HCT116 (cell line): ENCODE measurements around the gene UCN2. TPM values are rescaled to one million over a fixed set of nuclear protein-coding genes. Genes with fewer than 3 reads are reported as not detected.

Experiments used
- ATAC-seq: fragments of 200-7000 bp; cut with Tn5 transposase; 2 replicates; pipeline ENCODE4 v1.9.1; 2020; ENCODE audit warnings: mild to moderate bottlenecking, moderate library complexity
- BruUV-seq: library from RNA; stranded (reverse); fragments of 400-500 nt; replicated peaks from 2 replicates; lab custom pipeline; 2021; lab: Mats Ljungman, UMichigan
- CTCF ChIA-PET: fragments of 300-600 bp; sonication (Branson Sonifier 250); formaldehyde crosslinking; loops from one replicate; lab custom pipeline; 2021; ENCODE audit warnings: antibody characterized with exemption; lab: Charles Lee
- POLR2A ChIA-PET: fragments of 300-600, 350-600 bp; sonication (Branson Sonifier 250); formaldehyde crosslinking; loops from one replicate; lab custom pipeline; 2021; ENCODE audit warnings: antibody characterized with exemption; lab: Charles Lee
- RAD21 ChIA-PET, 2 experiments: fragments of 300-600 bp; sonication (Branson Sonifier 250); formaldehyde crosslinking; loops; one replicate each; lab custom pipeline; 2023; ENCODE audit warnings: low total read pairs in 2 of 2; ENCODE audit not compliant: uncharacterized antibody in 2 of 2, unreplicated experiment in 2 of 2, low non-redundant PET in 1 of 2; lab: Charles Lee
- DNase-seq: peaks from one replicate; pipeline ENCODE4 v3.0.0-alpha.2; 2010; ENCODE audit warnings: low read depth, low spot score
- H2AFZ ChIP-seq: fragments of 200-600 bp; shearing (Covaris generic), sonication (generic); 2 replicates; pipeline ENCODE4 v1.6.1; 2017; ENCODE audit warnings: low read depth, mixed run types, mixed read lengths, antibody characterized with exemption, low read length; ENCODE audit not compliant: poor library complexity, severe bottlenecking
- H3K27ac ChIP-seq: 2 replicates; pipeline ENCODE4 v1.5.1; 2012; ENCODE audit warnings: low read depth, low read length
- H3K27me3 ChIP-seq: fragments of 200-600 bp; sonication (generic); 2 replicates; pipeline ENCODE4 v1.6.1; 2016; ENCODE audit warnings: mixed run types, low read length, mixed read lengths; ENCODE audit not compliant: insufficient read depth
- H3K36me3 ChIP-seq, 2 experiments: fragments of 200-500 bp in 1 of 2; fragments of 200-600 bp in 1 of 2; sonication (Bioruptor generic) in 1 of 2; sonication (generic) in 1 of 2; 2 replicates each; pipeline versions ENCODE4 v1.5.1 to v1.6.1; 2014 to 2016; ENCODE audit warnings: low read length in 2 of 2, inconsistent platforms in 1 of 2, mixed read lengths in 1 of 2, mixed run types in 1 of 2; ENCODE audit not compliant: insufficient read depth in 2 of 2, control insufficient read depth in 1 of 2
- H3K4me1 ChIP-seq, 2 experiments: fragments of 200-600 bp in 1 of 2; sonication (generic) in 1 of 2; 2 replicates each; pipeline versions ENCODE4 v1.5.1 to v1.6.1; 2012 to 2017; ENCODE audit warnings: low read length in 2 of 2, inconsistent platforms in 1 of 2, mild to moderate bottlenecking in 1 of 2, mixed read lengths in 1 of 2, mixed run types in 1 of 2, moderate library complexity in 1 of 2; ENCODE audit not compliant: insufficient read depth in 2 of 2, control insufficient read depth in 1 of 2
- H3K4me2 ChIP-seq: fragments of 200-600 bp; sonication (generic); 2 replicates; pipeline ENCODE4 v1.6.1; 2017; ENCODE audit warnings: mixed run types, low read length, mixed read lengths
- H3K4me3 ChIP-seq, 2 experiments: fragments of 200-600 bp in 1 of 2; sonication (generic) in 1 of 2; replicated peaks in 1 of 2; 2 replicates each; pipeline ENCODE4 v1.5.1; 2011 to 2016; ENCODE audit warnings: low read length in 2 of 2, control low read depth in 1 of 2, low read depth in 1 of 2, mild to moderate bottlenecking in 1 of 2, mixed read lengths in 1 of 2, mixed run types in 1 of 2
- H3K79me2 ChIP-seq: fragments of 200-600 bp; sonication (generic); 2 replicates; pipeline ENCODE4 v1.6.1; 2017; ENCODE audit warnings: mild to moderate bottlenecking, mixed run types, low read length, moderate library complexity, mixed read lengths; ENCODE audit not compliant: insufficient read depth
- H3K9ac ChIP-seq: fragments of 200-600 bp; sonication (generic); 2 replicates; pipeline ENCODE4 v1.6.1; 2016; ENCODE audit warnings: low read length, mixed read lengths
- H3K9me2 ChIP-seq: fragments of 200-600 bp; sonication (generic), shearing (Covaris generic); 2 replicates; pipeline ENCODE4 v1.6.1; 2017; ENCODE audit warnings: mixed run types, mild to moderate bottlenecking, moderate library complexity; ENCODE audit not compliant: insufficient read depth
- H3K9me3 ChIP-seq, 2 experiments: fragments of 200-500 bp in 1 of 2; fragments of 200-600 bp in 1 of 2; sonication (Bioruptor generic) in 1 of 2; sonication (generic) in 1 of 2; 2 replicates each; pipeline ENCODE4 v1.6.1; 2014 to 2017; ENCODE audit warnings: low read length in 2 of 2, mixed read lengths in 2 of 2, inconsistent platforms in 1 of 2, low read depth in 1 of 2, mild to moderate bottlenecking in 1 of 2, mixed run types in 1 of 2, moderate library complexity in 1 of 2; ENCODE audit not compliant: control insufficient read depth in 1 of 2, insufficient read depth in 1 of 2
- H4K20me1 ChIP-seq: fragments of 200-600 bp; sonication (generic), shearing (Covaris generic); 2 replicates; pipeline ENCODE4 v1.6.1; 2017; ENCODE audit warnings: mixed run types, mild to moderate bottlenecking, moderate library complexity; ENCODE audit not compliant: insufficient read depth
- CBX3 ChIP-seq: IDR thresholded peaks from 2 replicates; pipeline ENCODE4 v1.6.1; 2012; ENCODE audit warnings: low read depth
- CEBPB ChIP-seq: IDR thresholded peaks from 2 replicates; pipeline ENCODE4 v1.6.1; 2012; ENCODE audit warnings: low read depth
- ELF1 ChIP-seq: IDR thresholded peaks from 2 replicates; pipeline ENCODE4 v1.6.1; 2012; ENCODE audit warnings: low read depth, borderline replicate concordance
- EZH2phosphoT487 ChIP-seq: fragments of 200-600 bp; IDR thresholded peaks from 2 replicates; pipeline ENCODE4 v1.6.1; 2018; ENCODE audit warnings: antibody characterized with exemption, borderline replicate concordance
- JUND ChIP-seq: IDR thresholded peaks from 2 replicates; pipeline ENCODE4 v1.6.1; 2012
- MAX ChIP-seq: IDR thresholded peaks from 2 replicates; pipeline ENCODE4 v1.6.1; 2012
- SIN3A ChIP-seq: IDR thresholded peaks from 2 replicates; pipeline ENCODE4 v1.6.1; 2012; ENCODE audit warnings: low read depth
- SP1 ChIP-seq: IDR thresholded peaks from 2 replicates; pipeline ENCODE4 v1.6.1; 2012; ENCODE audit warnings: low read depth
- SRF ChIP-seq: IDR thresholded peaks from 2 replicates; pipeline ENCODE4 v1.6.1; 2012; ENCODE audit warnings: low read depth
- YY1 ChIP-seq: IDR thresholded peaks from 2 replicates; pipeline ENCODE4 v1.6.1; 2011; ENCODE audit warnings: low read length, low read depth, moderate library complexity, mild to moderate bottlenecking; ENCODE audit not compliant: insufficient replicate concordance; ENCODE audit errors: extremely low read depth
- ZFX ChIP-seq: fragments of 450-650 bp; IDR thresholded peaks from 2 replicates; pipeline ENCODE4 v1.6.1; 2017
- ZNF274 ChIP-seq: fragments of 200-500 bp; sonication (Bioruptor generic); IDR thresholded peaks from 2 replicates; pipeline ENCODE4 v1.6.1; 2014; ENCODE audit warnings: mild to moderate bottlenecking, low read depth, low read length, inconsistent platforms
- intact Hi-C: fragments of 100-400 bp; cut with micrococcal nuclease; formaldehyde crosslinking; loops from 2 replicates; pipeline ENCODE4 v1.10.0; 2022
- total RNA-seq: library from RNA; stranded (reverse); gene quantifications from one replicate; pipeline ENCODE4 v1.2.1, GENCODE V29; 2021; ENCODE audit not compliant: unreplicated experiment
- TF ChIP-seq, protein P1 (sequence below): IDR thresholded peaks from 2 replicates; pipeline ENCODE4 v1.6.1; 2011; ENCODE audit warnings: mild to moderate bottlenecking, low read length, moderate library complexity; ENCODE audit not compliant: insufficient replicate concordance; ENCODE audit errors: extremely low read depth

Gene UCN2
- total RNA-seq, 1 experiment from 2014 or later, result 1.5 TPM

GRCh38 chr3:48567090-48567489, 3.5 kb upstream of the UCN2 start:
- DNase-seq (no peak), ATAC-seq (no peak)
- intact Hi-C loops, result no loop called here
- Histone ChIP-seq H4K20me1 (no peaks in the 10 kb centered on the region), H3K36me3 (no peaks in the 10 kb centered on the region), H3K9ac (no peak overlapping the region), H3K4me3 (no peak overlapping the region), H3K79me2 (no peaks in the 10 kb centered on the region), H3K4me2 (no peak overlapping the region), H3K9me2 (no peaks in the 10 kb centered on the region), H3K9me3 (no peaks in the 10 kb centered on the region), H2AFZ (no peak overlapping the region), H3K27ac (no peak overlapping the region; the same call in 1 of the 2 replicates), H3K4me1 (peaks cover 35 to 51% of the 10 kb centered on the region in 2 experiments), H3K27me3 (no peaks in the 10 kb centered on the region)
- POLR2A ChIA-PET, result interaction anchor here (0.7 kb wide), 1 partner anchor 100 kb away, joined by 8 read pairs; no protein-coding TSS in a partner anchor
- BruUV-seq, result no TSS peak
- RAD21 ChIA-PET, result no interaction called here
- TF ChIP-seq SIN3A (no peak), ZNF274 (no peak), SP1 (no peak), CEBPB (no peak), CBX3 (no peak), MAX (no peak), EZH2phosphoT487 (no peak), ELF1 (no peak), JUND (no peak), YY1 (no peak), SRF (no peak), ZFX (no peak)
- TF ChIP-seq, protein P1, sequence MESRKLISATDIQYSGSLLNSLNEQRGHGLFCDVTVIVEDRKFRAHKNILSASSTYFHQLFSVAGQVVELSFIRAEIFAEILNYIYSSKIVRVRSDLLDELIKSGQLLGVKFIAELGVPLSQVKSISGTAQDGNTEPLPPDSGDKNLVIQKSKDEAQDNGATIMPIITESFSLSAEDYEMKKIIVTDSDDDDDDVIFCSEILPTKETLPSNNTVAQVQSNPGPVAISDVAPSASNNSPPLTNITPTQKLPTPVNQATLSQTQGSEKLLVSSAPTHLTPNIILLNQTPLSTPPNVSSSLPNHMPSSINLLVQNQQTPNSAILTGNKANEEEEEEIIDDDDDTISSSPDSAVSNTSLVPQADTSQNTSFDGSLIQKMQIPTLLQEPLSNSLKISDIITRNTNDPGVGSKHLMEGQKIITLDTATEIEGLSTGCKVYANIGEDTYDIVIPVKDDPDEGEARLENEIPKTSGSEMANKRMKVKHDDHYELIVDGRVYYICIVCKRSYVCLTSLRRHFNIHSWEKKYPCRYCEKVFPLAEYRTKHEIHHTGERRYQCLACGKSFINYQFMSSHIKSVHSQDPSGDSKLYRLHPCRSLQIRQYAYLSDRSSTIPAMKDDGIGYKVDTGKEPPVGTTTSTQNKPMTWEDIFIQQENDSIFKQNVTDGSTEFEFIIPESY, result no peak
- CTCF ChIA-PET, result interaction anchor here (1.0 kb wide), 1 partner anchor 9 kb away, joined by 3 read pairs; no protein-coding TSS in a partner anchor
